C4-2B (cell line): Measurements from ENCODE around the gene EMID1.

Experiments used
- H3K27ac ChIP-seq: fragments of 450-650 bp; 2 replicates; pipeline ENCODE4 v1.5.1; 2017
- ZFX ChIP-seq: fragments of 450-650 bp; IDR thresholded peaks from 2 replicates; pipeline ENCODE4 v1.6.1; 2017
- TF ChIP-seq, protein P1 (sequence below): fragments of 450-650 bp; conservative IDR thresholded peaks from 2 replicates; pipeline ENCODE4 v1.5.1; 2017; ENCODE audit warnings: mild to moderate bottlenecking

The EMID1 gene

DNA sequence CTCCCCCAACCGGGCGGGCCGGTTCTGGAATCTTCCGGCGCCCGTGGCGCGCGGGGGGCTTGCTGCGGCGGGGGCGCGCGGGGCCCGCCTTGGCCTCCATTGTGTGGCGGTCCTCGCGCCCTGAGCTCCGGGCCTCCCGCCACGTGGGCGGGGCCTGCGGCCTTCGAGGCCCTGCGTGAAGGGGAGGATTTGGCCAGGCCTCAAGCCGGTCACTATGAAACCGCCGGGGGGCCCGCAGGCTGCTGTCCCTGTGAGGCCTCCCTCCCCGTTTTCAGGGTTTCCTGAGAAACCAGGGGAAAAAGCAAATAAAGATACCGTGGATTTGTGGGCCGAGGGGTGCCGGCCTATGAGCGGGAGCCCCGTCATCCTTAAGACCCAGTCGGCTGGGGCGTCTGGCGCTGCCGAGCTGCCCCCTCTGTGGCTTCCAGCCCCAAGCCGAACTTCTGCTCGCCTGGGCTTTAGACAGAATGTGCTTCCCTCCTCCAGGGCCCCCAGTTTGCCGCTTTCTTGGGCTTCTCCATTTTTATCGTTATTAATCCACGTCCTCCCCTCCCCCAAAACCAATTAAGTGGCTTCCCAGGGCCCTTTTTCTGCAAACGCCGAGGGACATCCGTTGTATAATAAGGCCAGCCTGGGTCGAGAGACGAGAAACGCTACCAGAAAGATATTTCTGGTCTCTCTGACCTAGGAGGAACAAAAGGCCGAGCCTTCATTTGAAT, 63.0 kb downstream of the EMID1 start:
- H3K27ac ChIP-seq = peak overlapping the region; percentile 100
- TF ChIP-seq ZFX = peak; percentile 90
- TF ChIP-seq, protein P1, sequence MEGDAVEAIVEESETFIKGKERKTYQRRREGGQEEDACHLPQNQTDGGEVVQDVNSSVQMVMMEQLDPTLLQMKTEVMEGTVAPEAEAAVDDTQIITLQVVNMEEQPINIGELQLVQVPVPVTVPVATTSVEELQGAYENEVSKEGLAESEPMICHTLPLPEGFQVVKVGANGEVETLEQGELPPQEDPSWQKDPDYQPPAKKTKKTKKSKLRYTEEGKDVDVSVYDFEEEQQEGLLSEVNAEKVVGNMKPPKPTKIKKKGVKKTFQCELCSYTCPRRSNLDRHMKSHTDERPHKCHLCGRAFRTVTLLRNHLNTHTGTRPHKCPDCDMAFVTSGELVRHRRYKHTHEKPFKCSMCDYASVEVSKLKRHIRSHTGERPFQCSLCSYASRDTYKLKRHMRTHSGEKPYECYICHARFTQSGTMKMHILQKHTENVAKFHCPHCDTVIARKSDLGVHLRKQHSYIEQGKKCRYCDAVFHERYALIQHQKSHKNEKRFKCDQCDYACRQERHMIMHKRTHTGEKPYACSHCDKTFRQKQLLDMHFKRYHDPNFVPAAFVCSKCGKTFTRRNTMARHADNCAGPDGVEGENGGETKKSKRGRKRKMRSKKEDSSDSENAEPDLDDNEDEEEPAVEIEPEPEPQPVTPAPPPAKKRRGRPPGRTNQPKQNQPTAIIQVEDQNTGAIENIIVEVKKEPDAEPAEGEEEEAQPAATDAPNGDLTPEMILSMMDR = no peak

DNA sequence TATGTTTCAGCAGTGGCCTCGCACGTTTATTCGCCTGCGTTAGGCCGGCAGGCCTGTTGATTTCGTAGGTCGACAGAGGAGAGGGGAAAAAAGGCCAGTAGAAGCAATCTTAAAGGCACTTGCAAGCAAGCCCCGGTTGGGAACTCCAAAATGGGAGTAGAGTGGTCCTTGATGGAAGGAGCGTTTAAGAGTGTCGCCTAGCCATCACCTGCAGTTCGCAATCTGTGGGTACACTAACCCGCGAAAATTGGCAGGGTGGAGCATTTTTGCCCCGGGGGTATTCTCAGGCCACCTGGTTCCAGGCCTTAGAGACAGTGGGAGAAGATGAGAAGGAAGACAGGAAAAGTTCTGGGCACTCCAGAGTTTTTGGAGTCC, 63.5 kb downstream of the EMID1 start:
- peak overlapping the region; percentile 100 for H3K27ac ChIP-seq
- TF ChIP-seq, protein P1 = no peak
- TF ChIP-seq ZFX = no peak

DNA sequence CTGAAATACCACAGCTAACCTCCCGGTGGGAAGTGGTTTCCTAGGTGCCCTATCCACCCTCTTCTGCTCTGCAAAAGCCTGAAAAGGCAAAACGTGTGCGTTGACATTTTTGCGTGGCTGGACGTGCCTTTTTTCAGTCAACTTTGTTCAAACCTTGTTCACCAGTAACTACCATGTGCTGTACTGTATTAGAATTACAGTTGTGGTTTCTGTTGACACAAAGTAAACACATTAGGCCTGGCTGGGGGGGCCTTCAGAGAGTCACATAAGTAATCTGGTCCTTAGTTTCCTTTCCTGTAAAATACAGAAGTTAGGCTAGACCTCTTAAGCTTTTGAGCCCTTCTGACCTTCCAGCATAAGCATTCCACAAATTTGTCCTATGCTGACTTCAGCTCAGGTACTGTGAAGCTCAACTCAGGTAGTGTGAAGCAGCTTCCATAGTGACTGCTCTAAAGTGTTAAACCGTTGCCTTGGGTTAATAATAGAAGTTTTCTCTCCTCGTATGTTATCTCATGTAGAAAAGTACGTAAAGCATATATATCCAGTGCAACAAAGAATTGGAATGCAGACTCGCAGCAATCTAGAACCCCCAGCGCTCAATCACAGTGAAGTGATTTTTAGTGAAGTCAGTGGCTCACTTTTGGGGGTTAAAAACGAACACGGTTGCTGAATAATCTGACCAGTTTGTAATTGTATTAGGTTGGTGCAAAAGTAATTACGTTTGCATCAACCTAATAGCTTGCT, 64.2 kb downstream of the EMID1 start:
- peak overlapping the region; percentile 100 for H3K27ac ChIP-seq
- TF ChIP-seq ZFX = no peak
- TF ChIP-seq, protein P1 = no peak

DNA sequence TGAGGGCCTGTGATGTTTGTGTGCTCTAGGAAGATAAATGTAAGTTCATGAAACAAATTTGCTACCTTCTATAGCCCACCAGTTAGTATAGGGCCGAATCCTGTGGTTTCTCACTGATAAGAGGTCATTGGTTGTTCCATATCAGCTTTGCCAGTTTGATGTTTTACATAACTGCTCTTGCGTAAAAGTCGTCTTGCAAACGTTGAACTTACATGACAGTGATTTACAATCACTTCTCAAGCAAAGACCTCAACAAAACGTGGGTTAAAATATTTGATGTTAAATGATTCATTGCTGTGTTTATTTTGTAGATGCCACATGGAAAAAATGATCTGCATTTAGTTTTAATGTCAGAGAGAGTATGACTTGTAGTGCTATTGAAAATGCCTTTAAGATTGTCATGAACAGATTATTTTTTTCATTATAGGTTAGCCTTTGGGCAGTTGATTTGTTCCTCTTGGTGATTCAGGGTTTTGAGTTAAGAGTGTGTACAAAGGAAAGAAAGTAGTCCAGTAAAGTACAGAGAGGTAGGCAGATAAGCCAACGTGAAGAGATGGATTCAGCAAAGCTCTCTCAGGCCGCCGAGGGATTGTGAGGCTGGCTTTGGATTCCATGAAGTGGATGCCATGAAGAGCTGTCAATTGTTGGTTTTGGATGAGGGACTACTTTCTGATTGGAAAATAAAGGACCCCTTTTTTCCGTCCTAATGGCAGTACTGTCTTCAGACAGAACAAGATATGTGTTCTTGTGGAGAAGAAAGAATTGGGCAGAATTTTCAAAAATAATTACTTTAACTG, 65.0 kb downstream of the EMID1 start:
- no peak overlapping the region; the same call in 1 of the 2 replicates for H3K27ac ChIP-seq

GRCh38 chr22:29272624-29273023, 66.9 kb downstream of the EMID1 start:
- no peak overlapping the region for H3K27ac ChIP-seq
- TF ChIP-seq ZFX = no peak
- TF ChIP-seq, protein P1 = no peak

More for the DNA sequence above, 65.0 kb downstream of the EMID1 start:
- TF ChIP-seq ZFX = no peak
- TF ChIP-seq, protein P1 = no peak

DNA sequence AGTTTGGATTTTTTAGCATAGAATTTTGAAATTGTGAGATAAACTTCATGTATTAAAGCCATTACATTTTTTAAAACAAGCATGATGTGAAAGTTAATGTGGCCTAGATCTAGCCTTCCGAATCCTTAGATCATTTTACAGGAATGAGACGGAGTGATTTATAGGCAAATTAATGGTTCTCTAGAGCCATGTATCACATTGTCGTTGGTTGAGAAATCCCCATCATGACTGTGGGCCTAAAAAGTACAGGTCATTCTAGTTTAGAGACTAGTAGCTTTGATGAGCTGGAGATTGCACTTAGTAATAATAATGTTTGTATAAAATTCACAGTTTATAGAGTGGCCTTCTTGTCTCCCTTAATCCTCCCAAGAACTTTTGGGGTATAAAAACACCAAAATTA, 69.5 kb downstream of the EMID1 start:
- H3K27ac ChIP-seq = no peak overlapping the region
- no peak for TF ChIP-seq ZFX
- TF ChIP-seq, protein P1 = no peak
